Endothelial cell of umbilical vein (primary cell): ENCODE measurements around the gene INTS6. TPM values are rescaled to one million over a fixed set of nuclear protein-coding genes. Genes with fewer than 3 reads are reported as not detected.

ENCODE experiments used
- BruUV-seq: library from RNA; stranded (reverse); fragments of 400-500 nt; replicated peaks from 2 replicates; lab custom pipeline; 2021; lab: Mats Ljungman, UMichigan
- CTCF ChIA-PET: fragments of 300-600, 350-600 bp; sonication (Branson Sonifier 250); formaldehyde crosslinking; loops from one replicate; lab custom pipeline; 2021; ENCODE audit warnings: antibody characterized with exemption, inconsistent platforms; lab: Charles Lee
- POLR2A ChIA-PET: fragments of 300-600, 350-600 bp; sonication (Branson Sonifier 250); formaldehyde crosslinking; loops from one replicate; lab custom pipeline; 2021; ENCODE audit warnings: antibody characterized with exemption, inconsistent platforms; lab: Charles Lee
- DNase-seq: peaks from one replicate; pipeline ENCODE4 v3.0.0-alpha.2; 2011; ENCODE audit warnings: low read depth, low spot score
- FAIRE-seq: peaks from 2 replicates; lab custom pipeline; 2011; peaks lifted over from hg19 to GRCh38; lab: Jason Lieb, UNC
- H2AFZ ChIP-seq: 2 replicates; pipeline ENCODE4 v1.6.0; 2012; ENCODE audit warnings: low read depth, low read length, control low read depth, inconsistent platforms
- H3K27ac ChIP-seq: 2 replicates; pipeline ENCODE4 v1.5.1; 2011; ENCODE audit warnings: low read depth, mild to moderate bottlenecking, control low read depth, low read length, moderate library complexity; ENCODE audit not compliant: insufficient read depth
- H3K27me3 ChIP-seq, 2 experiments: 2 replicates each; pipeline versions ENCODE4 v1.6.0 to v1.6.1; 2011; ENCODE audit warnings: low read length in 2 of 2, mixed read lengths in 1 of 2; ENCODE audit not compliant: control insufficient read depth in 2 of 2, insufficient read depth in 2 of 2
- H3K36me3 ChIP-seq, 2 experiments: 2 replicates in 1 of 2; 3 replicates in 1 of 2; pipeline ENCODE4 v1.5.1; 2011; ENCODE audit warnings: low read length in 2 of 2, mild to moderate bottlenecking in 1 of 2, moderate library complexity in 1 of 2; ENCODE audit not compliant: control insufficient read depth in 2 of 2, insufficient read depth in 2 of 2; ENCODE audit errors: extremely low read depth in 1 of 2
- H3K4me1 ChIP-seq: 3 replicates; pipeline ENCODE4 v1.5.1; 2011; ENCODE audit warnings: mild to moderate bottlenecking, low read length; ENCODE audit not compliant: control insufficient read depth, insufficient read depth; ENCODE audit errors: extremely low read depth
- H3K4me2 ChIP-seq: 2 replicates; pipeline ENCODE4 v1.6.1; 2011; ENCODE audit warnings: low read length, control low read depth, mixed read lengths; ENCODE audit not compliant: insufficient read depth
- H3K4me3 ChIP-seq, 3 experiments: fragments of 200-600 bp in 1 of 3; sonication (generic), shearing (Covaris generic) in 1 of 3; replicated peaks in 1 of 3; 2 replicates each; pipeline ENCODE4 v1.5.1; 2011 to 2016; ENCODE audit warnings: control low read depth in 3 of 3, low read length in 3 of 3, mild to moderate bottlenecking in 2 of 3, inconsistent platforms in 1 of 3, low read depth in 1 of 3, moderate library complexity in 1 of 3; ENCODE audit not compliant: insufficient read depth in 1 of 3
- H3K79me2 ChIP-seq: 2 replicates; pipeline ENCODE4 v1.6.0; 2012; ENCODE audit warnings: low read length, inconsistent platforms; ENCODE audit not compliant: control insufficient read depth, insufficient read depth
- H3K9ac ChIP-seq: replicated peaks from 2 replicates; pipeline ENCODE3; 2011; ENCODE audit warnings: low read length, control low read depth; ENCODE audit not compliant: insufficient read depth; ENCODE audit errors: extremely low read depth
- H3K9me1 ChIP-seq: replicated peaks from 3 replicates; pipeline ENCODE4 v1.6.0; 2011; ENCODE audit warnings: mild to moderate bottlenecking, low read length; ENCODE audit not compliant: control insufficient read depth, insufficient read depth; ENCODE audit errors: extremely low read depth
- H3K9me3 ChIP-seq: replicated peaks from 2 replicates; pipeline ENCODE4 v1.5.1; 2012; ENCODE audit warnings: low read length, inconsistent platforms; ENCODE audit not compliant: control insufficient read depth, insufficient read depth
- H4K20me1 ChIP-seq: replicated peaks from 2 replicates; pipeline ENCODE3; 2011; ENCODE audit warnings: mild to moderate bottlenecking, low read length; ENCODE audit not compliant: control insufficient read depth, insufficient read depth; ENCODE audit errors: extremely low read depth
- EZH2 ChIP-seq: IDR thresholded peaks from 2 replicates; pipeline ENCODE4 v1.6.1; 2012; ENCODE audit warnings: borderline replicate concordance, low read depth, mild to moderate bottlenecking, moderate library complexity, low read length, inconsistent platforms; ENCODE audit not compliant: severe bottlenecking
- FOS ChIP-seq: IDR thresholded peaks from 2 replicates; pipeline ENCODE4 v1.6.1; 2011; ENCODE audit warnings: mild to moderate bottlenecking, low read length, moderate library complexity, borderline replicate concordance; ENCODE audit not compliant: insufficient read depth
- JUN ChIP-seq: IDR thresholded peaks from 2 replicates; pipeline ENCODE4 v1.6.1; 2011; ENCODE audit warnings: borderline replicate concordance, low read depth; ENCODE audit not compliant: insufficient read length, insufficient read depth
- MYC ChIP-seq: IDR thresholded peaks from one replicate; pipeline ENCODE4 v1.6.1; 2011; ENCODE audit warnings: mild to moderate bottlenecking, low read depth, low read length
- dilution Hi-C: fragments of 300-500 bp; cut with MboI; formaldehyde crosslinking; loops from one replicate; pipeline ENCODE4 v1.15.0; 2019; ENCODE audit warnings: low sequenced_read_pairs; ENCODE audit not compliant: extremely low pct_ligation_motif_present
- intact Hi-C: fragments of 100-400 bp; cut with micrococcal nuclease; formaldehyde crosslinking; loops from one replicate; pipeline ENCODE4 v1.10.0; 2022
- polyA plus RNA-seq, 4 experiments: library from polyadenylated mRNA; depleted of rRNA in 3 of 4; stranded (reverse) in 3 of 4; unstranded in 1 of 4; fragments of >200 nt; gene quantifications; 2 replicates each; pipeline versions ENCODE4 v1.2.1 to v1.2.3, GENCODE V29; 2011 to 2012; ENCODE audit warnings: missing spikeins in 1 of 4
- total RNA-seq: library from RNA; stranded (reverse); gene quantifications from 2 replicates; pipeline ENCODE4 v1.2.3, GENCODE V29; 2021
- TF ChIP-seq, protein P1 (sequence below), 2 donors: IDR thresholded peaks; 1 replicate in 1 of 2; 2 replicates in 1 of 2; pipeline ENCODE4 v1.5.1; 2011; ENCODE audit warnings: low read length in 2 of 2, mild to moderate bottlenecking in 2 of 2, moderate library complexity in 2 of 2, control low read depth in 1 of 2, inconsistent platforms in 1 of 2, low read depth in 1 of 2; ENCODE audit not compliant: insufficient read depth in 1 of 2; ENCODE audit errors: extremely low read depth in 1 of 2
- TF ChIP-seq, protein P2 (sequence below): IDR thresholded peaks from 2 replicates; pipeline ENCODE4 v1.6.1; 2011; ENCODE audit not compliant: insufficient read depth, insufficient read length

The INTS6 gene
- total and polyA plus RNA-seq, 2 donors (not counting 3 experiments of a cell fraction or from before 2014, with no cell fraction given): 9.5 to 45.4 TPM

DNA sequence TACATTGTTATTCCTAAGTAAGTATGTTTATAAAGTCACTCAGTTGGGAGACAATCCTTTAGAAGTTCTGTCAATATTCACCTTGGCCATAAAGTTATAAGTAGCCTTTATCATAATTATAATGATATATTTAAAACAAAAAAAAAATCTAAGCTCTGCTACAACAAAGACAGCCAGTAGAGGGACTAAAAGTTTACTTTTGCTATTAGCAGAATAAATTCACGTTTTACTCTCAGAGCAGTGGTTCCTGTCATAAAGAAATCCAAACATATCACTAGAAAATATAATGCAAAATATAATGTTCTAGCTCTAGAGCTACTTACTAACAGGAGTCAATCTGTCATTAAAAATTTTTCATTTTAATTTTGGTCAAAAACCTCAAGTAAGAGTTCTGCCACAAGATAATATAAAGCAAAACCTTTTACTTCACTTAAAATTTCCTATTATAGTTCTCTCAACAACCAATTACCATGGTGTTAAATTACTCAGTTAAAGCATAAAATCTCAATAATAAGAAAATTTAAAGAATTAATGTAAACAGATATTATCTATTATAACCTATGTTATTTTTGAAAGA lies 17.7 kb downstream of the INTS6 start:
- Histone ChIP-seq H3K27ac (no peak overlapping the region), H3K79me2 (no peaks in the 10 kb centered on the region), H4K20me1 (no peaks in the 10 kb centered on the region), H3K27me3 (no peaks in the 10 kb centered on the region), H3K4me3 (no peak overlapping the region), H3K4me2 (no peak overlapping the region), H3K9ac (no peak overlapping the region), H3K36me3 (peaks cover 0 to 3% of the 10 kb centered on the region in 2 experiments), H3K4me1 (no peaks in the 10 kb centered on the region), H2AFZ (no peak overlapping the region), H3K9me3 (no peaks in the 10 kb centered on the region), H3K9me1 (no peaks in the 10 kb centered on the region)
- dilution Hi-C loops (no loop called here), intact Hi-C loops (loop anchor here (2.0 to 5.0 kb wide), 2 partner anchors 362 to 692 kb away; partner anchors contain the start of gene NEK5)
- FAIRE-seq (no peak), DNase-seq (peak; percentile 49)
- no TSS peak for BruUV-seq
- ChIA-PET POLR2A (interaction anchor here (1.0 kb wide), 1 partner anchor 18 kb away, joined by 7 read pairs; the partner anchor contains the start of gene INTS6), CTCF (interaction anchor here (0.7 to 3.7 kb wide), 35 partner anchors 9 to 694 kb away, joined by 3 to 61 read pairs (median 4); partner anchors contain the start of gene TMEM272)
- TF ChIP-seq, protein P1, sequence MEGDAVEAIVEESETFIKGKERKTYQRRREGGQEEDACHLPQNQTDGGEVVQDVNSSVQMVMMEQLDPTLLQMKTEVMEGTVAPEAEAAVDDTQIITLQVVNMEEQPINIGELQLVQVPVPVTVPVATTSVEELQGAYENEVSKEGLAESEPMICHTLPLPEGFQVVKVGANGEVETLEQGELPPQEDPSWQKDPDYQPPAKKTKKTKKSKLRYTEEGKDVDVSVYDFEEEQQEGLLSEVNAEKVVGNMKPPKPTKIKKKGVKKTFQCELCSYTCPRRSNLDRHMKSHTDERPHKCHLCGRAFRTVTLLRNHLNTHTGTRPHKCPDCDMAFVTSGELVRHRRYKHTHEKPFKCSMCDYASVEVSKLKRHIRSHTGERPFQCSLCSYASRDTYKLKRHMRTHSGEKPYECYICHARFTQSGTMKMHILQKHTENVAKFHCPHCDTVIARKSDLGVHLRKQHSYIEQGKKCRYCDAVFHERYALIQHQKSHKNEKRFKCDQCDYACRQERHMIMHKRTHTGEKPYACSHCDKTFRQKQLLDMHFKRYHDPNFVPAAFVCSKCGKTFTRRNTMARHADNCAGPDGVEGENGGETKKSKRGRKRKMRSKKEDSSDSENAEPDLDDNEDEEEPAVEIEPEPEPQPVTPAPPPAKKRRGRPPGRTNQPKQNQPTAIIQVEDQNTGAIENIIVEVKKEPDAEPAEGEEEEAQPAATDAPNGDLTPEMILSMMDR (IDR thresholded peaks at IDR 0.05; ENCODE audit: extremely low read depth in 1 of 2, insufficient read depth in 1 of 2, low read depth in 1 of 2, low read length in 2 of 2): peak; percentile 19
- TF ChIP-seq JUN: no peak

DNA sequence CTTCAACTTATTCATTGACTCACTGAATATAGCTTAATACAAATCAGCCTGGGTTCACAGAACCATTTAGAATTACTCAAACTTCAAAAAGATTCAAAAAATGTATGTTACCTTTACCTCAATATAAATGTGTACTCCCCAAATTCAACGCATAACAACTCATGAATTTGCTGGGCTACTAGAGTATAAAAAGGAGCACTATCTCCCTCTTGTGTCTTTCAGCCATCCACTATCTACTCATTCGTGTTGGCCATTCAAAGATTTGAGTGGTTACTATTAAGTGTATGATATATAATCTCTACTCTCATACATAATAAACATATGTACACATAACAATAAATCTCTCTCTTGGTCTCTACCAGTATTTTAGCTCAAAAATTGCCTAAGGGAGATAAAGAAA lies 20.3 kb downstream of the INTS6 start:
- peaks cover 13% of the 10 kb centered on the region for H3K79me2 ChIP-seq
- intact Hi-C loops: no loop called here
- no peak overlapping the region for H3K4me2 ChIP-seq
- H3K27me3 ChIP-seq: no peaks in the 10 kb centered on the region
- no peak for DNase-seq
- no peaks in the 10 kb centered on the region for H3K9me1 ChIP-seq
- no peak overlapping the region for H3K27ac ChIP-seq
- CTCF ChIA-PET: interaction anchor here (0.8 to 3.7 kb wide), 3 partner anchors 283 to 365 kb away, joined by 3 to 61 read pairs (median 11); no protein-coding TSS in a partner anchor
- no peaks in the 10 kb centered on the region for H3K4me1 ChIP-seq
- POLR2A ChIA-PET: interaction anchor here (1.4 kb wide), 1 partner anchor 21 kb away, joined by 5 read pairs; the partner anchor contains the start of gene INTS6
- H3K36me3 ChIP-seq: peaks cover 0 to 4% of the 10 kb centered on the region in 2 experiments
- TF ChIP-seq, protein P2, sequence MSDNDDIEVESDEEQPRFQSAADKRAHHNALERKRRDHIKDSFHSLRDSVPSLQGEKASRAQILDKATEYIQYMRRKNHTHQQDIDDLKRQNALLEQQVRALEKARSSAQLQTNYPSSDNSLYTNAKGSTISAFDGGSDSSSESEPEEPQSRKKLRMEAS: no peak
- TF ChIP-seq EZH2 (no peak), FOS (no peak), MYC (no peak)
- TF ChIP-seq, protein P1 (IDR thresholded peaks at IDR 0.05; ENCODE audit: extremely low read depth in 1 of 2, insufficient read depth in 1 of 2, low read depth in 1 of 2, low read length in 2 of 2): no peak
- dilution Hi-C loops: no loop called here
- H3K9me3 ChIP-seq: no peaks in the 10 kb centered on the region
- H4K20me1 ChIP-seq: peaks cover 2% of the 10 kb centered on the region
- no peak for FAIRE-seq
- no peak overlapping the region for H3K4me3 ChIP-seq
- H2AFZ ChIP-seq: no peak overlapping the region
- BruUV-seq: no TSS peak
- no peak overlapping the region for H3K9ac ChIP-seq
